Mesothelial cell of epicardium (in vitro differentiated cells): ENCODE results near the gene FBXO45. TPM values are rescaled to one million over a fixed set of nuclear protein-coding genes. Genes with fewer than 3 reads are reported as not detected.
"Not testable (repeated sequence)": the region's sequence is repeated elsewhere in the genome, so short reads cannot be mapped to it uniquely, and the experiment has no call there.

Experiments
- DNase-seq, 2 experiments: peaks; one replicate each; pipeline ENCODE4 v3.0.0; 2021; ENCODE audit warnings: low spot score in 2 of 2; ENCODE audit not compliant: unreplicated experiment in 2 of 2
- H3K27ac Mint-ChIP-seq: 2 replicates; pipeline ENCODE4 v1.8.0; 2021; ENCODE audit warnings: mixed read lengths
- H3K27me3 Mint-ChIP-seq: 2 replicates; pipeline ENCODE4 v1.8.0; 2021; ENCODE audit warnings: low read depth, mixed read lengths
- H3K36me3 Mint-ChIP-seq: 2 replicates; pipeline ENCODE4 v1.8.0; 2021; ENCODE audit warnings: mixed read lengths
- H3K4me1 Mint-ChIP-seq: 2 replicates; pipeline ENCODE4 v1.8.0; 2021; ENCODE audit warnings: mixed read lengths
- H3K4me3 Mint-ChIP-seq: 2 replicates; pipeline ENCODE4 v1.8.0; 2021; ENCODE audit warnings: mild to moderate bottlenecking, moderate library complexity, mixed read lengths
- H3K9me3 Mint-ChIP-seq: 2 replicates; pipeline ENCODE4 v1.8.0; 2021; ENCODE audit warnings: mixed read lengths
- CTCF ChIP-seq: fragments of 200-600 bp; sonication (generic); IDR thresholded peaks from one replicate; pipeline ENCODE4 v1.5.0; 2021; ENCODE audit warnings: antibody characterized with exemption; ENCODE audit not compliant: unreplicated experiment
- total RNA-seq: library from RNA; stranded (reverse); gene quantifications from 3 replicates; pipeline ENCODE4 v1.2.1, GENCODE V29; 2021

FBXO45 gene
- total RNA-seq, 1 donor from 2014 or later, result 9.1 TPM

GRCh38 chr3:196541684-196542445 is 26.6 kb upstream of the FBXO45 start:
- Mint-ChIP-seq H3K27me3 (peaks cover 4% of the 10 kb centered on the region), H3K27ac (no peak overlapping the region), H3K36me3 (no peaks in the 10 kb centered on the region), H3K9me3 (peaks cover 4% of the 10 kb centered on the region), H3K4me1 (no peaks in the 10 kb centered on the region), H3K4me3 (no peak overlapping the region)
- no peak for DNase-seq
- no peak for TF ChIP-seq CTCF

DNA sequence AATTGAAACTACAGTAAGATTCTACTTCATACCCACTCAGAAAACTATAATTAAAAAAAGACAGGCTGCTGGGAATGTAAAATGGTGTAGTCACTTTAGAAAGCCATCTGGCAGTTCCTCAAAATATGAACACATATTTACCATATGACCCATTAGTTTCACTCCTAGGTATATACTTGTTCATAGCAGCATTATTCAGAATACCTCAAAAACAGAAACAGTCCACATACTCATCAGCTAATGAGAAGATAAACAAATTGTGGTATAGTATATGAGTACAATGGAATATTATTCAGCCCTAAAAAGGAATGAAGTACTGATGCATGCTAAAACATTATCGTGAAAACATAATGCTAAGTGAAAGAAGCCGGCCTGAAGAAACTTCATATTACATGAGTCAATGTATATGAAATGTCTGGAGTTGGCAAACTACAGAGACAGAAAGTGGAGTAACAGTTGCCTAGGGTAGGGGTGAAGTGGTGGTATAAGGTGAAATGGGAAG is 23.9 kb upstream of the FBXO45 start:
- H3K4me1 Mint-ChIP-seq, result no peaks in the 10 kb centered on the region
- H3K36me3 Mint-ChIP-seq, result no peaks in the 10 kb centered on the region
- H3K9me3 Mint-ChIP-seq, result peaks cover 13% of the 10 kb centered on the region
- peaks cover 4% of the 10 kb centered on the region for H3K27me3 Mint-ChIP-seq
- H3K4me3 Mint-ChIP-seq, result no peak overlapping the region
- no peak for DNase-seq
- no peak overlapping the region for H3K27ac Mint-ChIP-seq
- no peak for TF ChIP-seq CTCF

- H3K4me1 Mint-ChIP-seq, result no peaks in the 10 kb centered on the region
- no peak for TF ChIP-seq CTCF
- no peak overlapping the region for H3K4me3 Mint-ChIP-seq
- H3K36me3 Mint-ChIP-seq, result no peaks in the 10 kb centered on the region
- no peak overlapping the region for H3K27ac Mint-ChIP-seq
- H3K9me3 Mint-ChIP-seq, result peaks cover 22% of the 10 kb centered on the region
- peaks cover 4% of the 10 kb centered on the region for H3K27me3 Mint-ChIP-seq
- no peak for DNase-seq
Observed at GRCh38 chr3:196546537-196546936, 21.9 kb upstream of the FBXO45 start.

- no peak for DNase-seq
- H3K27ac Mint-ChIP-seq, result no peak overlapping the region
- no peaks in the 10 kb centered on the region for H3K4me1 Mint-ChIP-seq
- no peak for TF ChIP-seq CTCF
- peaks cover 4% of the 10 kb centered on the region for H3K27me3 Mint-ChIP-seq
- peaks cover 22% of the 10 kb centered on the region for H3K9me3 Mint-ChIP-seq
- peaks cover 2% of the 10 kb centered on the region for H3K36me3 Mint-ChIP-seq
- no peak overlapping the region for H3K4me3 Mint-ChIP-seq
Observed at GRCh38 chr3:196547067-196547466, 21.4 kb upstream of the FBXO45 start.

DNA sequence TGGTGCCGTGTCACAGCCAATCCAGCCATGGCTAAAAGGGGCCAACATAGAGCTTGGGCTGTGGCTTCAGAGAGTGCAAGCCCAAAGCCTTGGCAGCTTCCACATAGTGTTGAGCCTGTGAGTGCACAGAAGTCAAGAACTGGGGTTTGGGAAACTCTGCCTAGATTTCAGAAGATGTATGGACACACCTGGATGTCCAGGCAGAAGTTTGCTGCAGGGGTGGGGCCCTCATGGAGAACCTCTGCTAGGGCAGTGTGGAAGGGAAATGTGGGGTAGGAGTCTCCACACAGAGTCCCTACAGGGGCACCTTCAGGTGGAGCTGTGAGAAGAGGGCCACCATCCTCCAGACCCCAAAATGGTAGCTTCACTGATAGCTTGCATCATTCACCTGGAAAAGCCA is 19.1 kb upstream of the FBXO45 start:
- not testable (repeated sequence) for H3K27ac Mint-ChIP-seq, DNase-seq, H3K27me3 Mint-ChIP-seq, H3K4me3 Mint-ChIP-seq, H3K36me3 Mint-ChIP-seq, H3K4me1 Mint-ChIP-seq
- H3K9me3 Mint-ChIP-seq, result peaks cover 22% of the 10 kb centered on the region

DNA sequence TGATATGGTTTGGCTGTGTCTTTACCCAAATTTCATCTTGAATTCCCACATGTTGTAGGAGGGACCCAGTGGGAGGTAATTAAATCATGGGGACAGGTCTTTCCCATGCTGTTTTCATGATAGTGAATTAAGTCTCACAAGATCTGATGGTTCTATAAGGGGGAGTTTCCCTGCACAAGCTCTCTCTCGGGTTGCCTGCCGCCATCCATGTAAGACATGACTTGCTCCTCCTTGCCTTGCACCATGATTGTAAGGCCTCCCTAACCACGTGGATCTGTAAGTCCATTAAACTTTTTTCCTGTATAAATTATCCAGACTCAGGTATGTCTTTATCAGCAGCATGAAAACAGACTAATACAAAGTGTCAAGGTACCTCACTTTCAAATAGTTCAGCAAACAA is 18.3 kb upstream of the FBXO45 start:
- H3K27me3 Mint-ChIP-seq, DNase-seq, H3K4me3 Mint-ChIP-seq, H3K4me1 Mint-ChIP-seq, H3K27ac Mint-ChIP-seq, H3K36me3 Mint-ChIP-seq: not testable (repeated sequence)
- peaks cover 18% of the 10 kb centered on the region for H3K9me3 Mint-ChIP-seq
